ENCODE results near the gene NCOA7.
"Not testable (repeated sequence)": the region's sequence is repeated elsewhere in the genome, so short reads cannot be mapped to it uniquely, and the experiment has no call there.

The NCOA7 gene

GRCh38 chr6:125791151-125791819 is 525 bp downstream of the NCOA7 start:
- DNase-seq, result no peak

GRCh38 chr6:125791820-125792165 is 1.0 kb downstream of the NCOA7 start:
- DNase-seq, result no peak

GRCh38 chr6:125792172-125792571 is 1.4 kb downstream of the NCOA7 start:
- DNase-seq, result no peak

DNA sequence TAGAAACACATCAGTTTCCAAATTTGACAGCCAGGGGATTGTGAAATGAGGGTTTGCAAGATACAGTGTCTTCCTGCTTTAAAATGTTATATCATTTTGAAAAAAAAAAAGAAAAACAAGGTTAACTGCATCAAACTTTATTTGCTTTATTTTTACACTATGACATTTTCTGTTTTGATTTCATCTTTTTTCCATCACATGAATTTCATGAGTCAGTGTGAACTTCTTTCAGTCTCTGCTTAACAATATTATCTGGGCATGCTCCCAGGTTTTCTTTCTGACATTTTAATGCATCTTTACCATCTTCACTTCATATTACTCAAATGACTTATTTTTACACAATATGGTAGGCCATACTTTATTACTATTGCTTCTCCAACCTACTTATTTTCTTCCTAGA is 1.9 kb downstream of the NCOA7 start:
- DNase-seq, result no peak

- DNase-seq, result no peak
Observed at GRCh38 chr6:125793280-125793679, 2.5 kb downstream of the NCOA7 start.

DNA sequence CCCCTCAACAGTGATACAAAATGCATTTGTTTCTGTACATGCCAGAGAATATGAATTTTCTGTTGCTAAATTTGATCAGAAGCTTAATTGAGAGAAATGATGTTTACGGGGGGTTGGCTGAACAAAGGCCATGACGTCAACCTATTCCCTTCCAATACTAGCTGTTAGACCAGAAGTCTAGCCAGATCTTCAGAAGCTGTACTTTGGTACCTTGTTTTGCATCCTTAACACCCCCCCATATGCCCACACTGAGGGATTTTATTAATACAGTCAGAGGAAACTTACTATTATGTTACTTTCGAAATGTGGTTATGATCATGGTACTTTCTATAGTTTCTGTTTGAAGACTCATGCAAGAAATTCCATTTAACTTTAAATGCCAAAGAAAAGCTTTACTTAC is 3.1 kb downstream of the NCOA7 start:
- DNase-seq, result no peak

- no peak for DNase-seq
Observed at GRCh38 chr6:125794342-125795137, 3.8 kb downstream of the NCOA7 start.

DNA sequence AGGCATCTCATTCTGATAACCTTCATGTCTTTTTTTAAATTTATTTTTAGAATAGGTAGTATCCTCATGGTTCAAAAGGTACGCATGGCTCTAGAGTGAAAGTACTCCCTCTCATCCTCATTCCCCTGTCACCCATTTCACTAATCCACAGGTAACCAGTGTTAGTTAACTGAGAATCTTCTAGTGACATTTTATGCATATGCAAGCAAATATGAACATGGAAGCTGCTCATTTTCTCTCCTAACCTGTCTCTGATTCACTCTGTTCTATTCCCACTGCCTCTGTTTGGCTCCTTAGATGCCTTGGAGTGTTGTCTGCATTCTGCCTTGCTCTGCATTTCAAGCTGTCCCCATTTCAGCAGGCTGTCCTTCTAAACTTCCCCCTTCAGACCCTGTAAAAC is 4.5 kb downstream of the NCOA7 start:
- no peak for DNase-seq

GRCh38 chr6:125797120-125797885 is 6.5 kb downstream of the NCOA7 start:
- no peak for DNase-seq

GRCh38 chr6:125797886-125798444 is 7.2 kb downstream of the NCOA7 start:
- no peak for DNase-seq

GRCh38 chr6:125798734-125799508 is 8.2 kb downstream of the NCOA7 start:
- no peak for DNase-seq

DNA sequence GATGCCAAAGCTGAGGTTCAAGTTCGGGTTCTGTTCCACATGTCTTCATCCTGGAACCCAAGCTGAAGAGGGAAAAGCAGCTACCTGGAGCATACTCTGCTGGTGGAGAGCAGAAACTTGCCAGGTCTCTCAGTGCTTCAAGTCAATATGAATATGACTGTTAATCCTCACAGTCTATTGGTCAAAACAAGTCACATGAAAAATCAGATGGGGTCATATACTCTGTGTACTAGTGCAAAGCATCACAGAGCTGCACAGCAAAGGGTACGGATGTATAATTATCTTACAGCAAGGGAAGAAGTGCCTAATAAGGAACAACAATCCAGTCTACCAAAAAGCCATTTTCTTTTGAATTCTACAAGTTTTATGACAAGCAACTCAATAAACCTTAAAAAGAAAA is 11.6 kb downstream of the NCOA7 start:
- no peak for DNase-seq

DNA sequence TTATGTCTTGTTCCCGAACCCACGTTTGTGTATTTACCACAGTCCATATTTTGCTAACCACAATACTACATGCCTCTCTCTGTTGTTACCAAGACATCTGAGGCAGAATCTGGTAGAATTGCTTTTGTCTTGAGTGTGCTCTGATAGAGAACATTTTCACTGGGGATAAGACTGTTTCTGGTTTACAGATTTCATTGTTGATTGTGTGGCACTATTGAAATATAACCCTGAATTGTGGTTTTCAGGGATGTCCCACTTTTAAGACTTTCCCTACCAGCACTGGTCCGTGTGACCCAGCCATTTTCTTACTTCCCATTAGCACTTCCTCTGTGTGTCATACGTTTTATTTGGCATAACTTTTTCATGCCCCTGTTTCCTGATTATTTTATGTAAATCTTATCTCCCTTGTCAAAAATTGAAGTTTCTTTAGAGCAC is 12.2 kb downstream of the NCOA7 start:
- no peak for DNase-seq

DNA sequence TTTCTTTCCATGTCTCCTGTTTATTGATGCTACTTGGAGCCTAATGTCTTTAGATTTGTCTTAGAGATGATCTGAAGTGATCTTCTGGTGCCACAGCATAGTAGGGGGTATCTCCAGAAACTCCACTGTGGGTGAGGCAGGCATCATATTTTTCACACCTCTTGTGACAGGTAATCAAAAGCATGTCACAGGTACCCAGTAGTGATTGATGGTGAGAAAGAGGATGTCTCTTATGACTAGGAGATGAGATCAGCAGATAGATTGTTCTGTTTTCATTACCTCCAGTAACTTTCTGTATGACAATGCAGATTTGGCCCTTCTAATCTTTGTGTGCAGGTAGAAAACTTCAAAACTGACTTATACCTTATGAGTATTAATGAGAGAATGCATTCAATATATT is 13.5 kb downstream of the NCOA7 start:
- no peak for DNase-seq

DNA sequence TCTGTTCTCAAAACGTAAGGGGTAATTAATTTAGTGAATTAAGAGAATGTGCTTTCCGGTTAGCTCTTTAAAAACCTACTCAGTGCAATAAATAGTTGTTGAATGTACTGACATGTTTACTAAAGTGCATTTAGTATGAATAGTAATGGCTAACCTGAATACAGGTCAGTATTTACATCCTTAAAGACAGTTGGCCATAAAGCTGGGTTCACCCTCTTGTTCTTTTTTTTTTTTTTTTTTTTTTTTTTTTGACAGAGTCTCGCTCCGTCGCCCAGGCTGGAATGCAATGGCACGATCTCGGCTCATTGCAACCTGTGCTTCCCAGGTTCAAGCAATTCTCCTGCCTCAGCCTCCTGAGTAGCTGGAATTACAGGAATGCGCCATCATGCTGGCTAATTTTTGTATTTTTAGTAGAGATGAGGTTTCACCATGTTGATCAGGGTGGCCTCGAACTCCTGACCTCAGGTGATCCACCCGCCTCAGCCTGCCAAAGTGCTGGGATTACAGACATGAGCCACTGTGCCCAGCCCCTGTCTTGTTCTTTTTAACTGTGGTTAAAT is 14.2 kb downstream of the NCOA7 start:
- not testable (repeated sequence) for DNase-seq

GRCh38 chr6:125806813-125807212 is 16.1 kb downstream of the NCOA7 start:
- no peak for DNase-seq

- no peak for DNase-seq
Observed at GRCh38 chr6:125807293-125807692, 16.5 kb downstream of the NCOA7 start.

- DNase-seq, result no peak
Observed at GRCh38 chr6:125808060-125808459, 17.3 kb downstream of the NCOA7 start.

GRCh38 chr6:125808591-125808990 is 17.8 kb downstream of the NCOA7 start:
- no peak for DNase-seq

DNA sequence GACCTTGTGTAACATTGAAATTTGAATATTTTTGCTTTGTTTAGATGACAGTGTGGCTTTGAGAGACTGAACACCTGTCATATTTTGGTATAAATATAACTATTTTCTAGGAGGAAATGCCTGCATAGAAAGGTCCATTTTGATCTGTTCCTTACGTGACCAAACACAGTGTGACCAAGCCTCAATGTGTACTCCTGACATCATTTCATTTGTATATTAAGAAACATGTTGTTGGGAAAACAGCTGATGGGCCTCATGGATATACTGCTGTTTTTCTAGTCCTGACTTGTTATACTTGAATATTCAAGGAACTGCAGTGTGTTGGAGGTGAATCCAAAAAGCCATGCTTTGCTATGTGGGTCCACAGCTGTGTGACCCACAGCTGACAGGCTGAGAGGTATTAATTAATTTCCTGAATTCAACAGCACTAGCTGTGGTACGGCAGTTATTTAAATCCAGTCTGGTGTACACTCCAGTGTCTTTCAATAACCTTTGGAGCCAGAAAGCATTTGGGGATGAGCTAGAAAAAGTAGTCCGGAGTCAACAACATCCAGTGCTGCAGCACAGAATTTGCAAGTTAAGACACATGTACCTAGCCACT is 18.9 kb downstream of the NCOA7 start:
- no peak for DNase-seq

GRCh38 chr6:125810445-125810844 is 19.7 kb downstream of the NCOA7 start:
- no peak for DNase-seq

Measured in right kidney (tissue), 1 donor.